Trophoblast cell (in vitro differentiated cells and primary cell): Measurements from ENCODE around the gene NDNF.

Experiments used
- DNase-seq, 2 donors: peaks; one replicate each; pipeline ENCODE4 v3.0.0-alpha.2; 2016
- H2AFZ ChIP-seq: 2 replicates; pipeline ENCODE4 v1.6.1; 2013; ENCODE audit warnings: low read length, moderate library complexity, mild to moderate bottlenecking; ENCODE audit not compliant: insufficient read depth, poor library complexity
- H2AK5ac ChIP-seq: 2 replicates; pipeline ENCODE4 v1.6.1; 2013; ENCODE audit warnings: mild to moderate bottlenecking, low read length
- H2BK120ac ChIP-seq: 2 replicates; pipeline ENCODE4 v1.6.1; 2013; ENCODE audit warnings: low read length, mild to moderate bottlenecking, moderate library complexity; ENCODE audit not compliant: insufficient read depth, poor library complexity
- H2BK12ac ChIP-seq: 2 replicates; pipeline ENCODE4 v1.6.1; 2013; ENCODE audit warnings: mild to moderate bottlenecking, low read length, moderate library complexity
- H2BK5ac ChIP-seq: 2 replicates; pipeline ENCODE4 v1.6.1; 2013; ENCODE audit warnings: low read length, low read depth, moderate library complexity, mild to moderate bottlenecking; ENCODE audit not compliant: poor library complexity
- H3K14ac ChIP-seq: 2 replicates; pipeline ENCODE4 v1.6.1; 2013; ENCODE audit warnings: mild to moderate bottlenecking, low read length
- H3K18ac ChIP-seq: 2 replicates; pipeline ENCODE4 v1.6.1; 2013; ENCODE audit warnings: mild to moderate bottlenecking, low read length
- H3K23ac ChIP-seq: 2 replicates; pipeline ENCODE4 v1.6.1; 2013; ENCODE audit warnings: low read length
- H3K27ac ChIP-seq: 2 replicates; pipeline ENCODE4 v1.5.1; 2013; ENCODE audit warnings: low read depth, mild to moderate bottlenecking, inconsistent platforms, low read length, moderate library complexity
- H3K27me3 ChIP-seq: 2 replicates; pipeline ENCODE4 v1.6.1; 2013; ENCODE audit warnings: inconsistent platforms, mild to moderate bottlenecking, low read length, moderate library complexity; ENCODE audit not compliant: insufficient read depth
- H3K36me3 ChIP-seq, 2 experiments: 1 replicate in 1 of 2; 2 replicates in 1 of 2; pipeline ENCODE4 v1.6.1; 2013; ENCODE audit warnings: low read length in 2 of 2, mild to moderate bottlenecking in 2 of 2, moderate library complexity in 1 of 2; ENCODE audit not compliant: insufficient read depth in 2 of 2, control insufficient read depth in 1 of 2
- H3K4ac ChIP-seq: 2 replicates; pipeline ENCODE4 v1.6.1; 2013; ENCODE audit warnings: low read depth, mild to moderate bottlenecking, low read length, moderate library complexity
- H3K4me1 ChIP-seq, 2 experiments: 1 replicate in 1 of 2; 2 replicates in 1 of 2; pipeline ENCODE4 v1.6.1; 2013; ENCODE audit warnings: low read length in 2 of 2, mild to moderate bottlenecking in 2 of 2, moderate library complexity in 1 of 2; ENCODE audit not compliant: insufficient read depth in 2 of 2, control insufficient read depth in 1 of 2
- H3K4me2 ChIP-seq: 2 replicates; pipeline ENCODE4 v1.6.1; 2013; ENCODE audit warnings: inconsistent platforms, mild to moderate bottlenecking, low read length, moderate library complexity
- H3K4me3 ChIP-seq: 2 replicates; pipeline ENCODE4 v1.5.1; 2013; ENCODE audit warnings: mild to moderate bottlenecking, low read depth, low read length, inconsistent platforms
- H3K79me1 ChIP-seq: one replicate; pipeline ENCODE4 v1.6.1; 2013; ENCODE audit warnings: low read length
- H3K79me2 ChIP-seq: 2 replicates; pipeline ENCODE4 v1.6.1; 2013; ENCODE audit warnings: low read length, mild to moderate bottlenecking; ENCODE audit not compliant: control insufficient read depth, insufficient read depth, poor library complexity
- H3K9ac ChIP-seq: 2 replicates; pipeline ENCODE4 v1.6.1; 2013; ENCODE audit warnings: mild to moderate bottlenecking, low read length
- H3K9me3 ChIP-seq: 2 replicates; pipeline ENCODE4 v1.6.1; 2013; ENCODE audit warnings: low read depth, mild to moderate bottlenecking, control low read depth, inconsistent platforms, low read length; ENCODE audit not compliant: insufficient read depth
- H4K12ac ChIP-seq: 2 replicates; pipeline ENCODE4 v1.6.1; 2013; ENCODE audit warnings: low read depth, mild to moderate bottlenecking, low read length, moderate library complexity
- H4K8ac ChIP-seq: 2 replicates; pipeline ENCODE4 v1.6.1; 2013; ENCODE audit warnings: low read depth, mild to moderate bottlenecking, low read length, moderate library complexity
- H4K91ac ChIP-seq: one replicate; pipeline ENCODE4 v1.6.1; 2013; ENCODE audit warnings: low read depth, mild to moderate bottlenecking, low read length, moderate library complexity
- WGBS: extraction: QIAGEN DNeasy Blood & Tissue Kit; methylation state at CpG from one replicate; pipeline ENCODE4 v1.1.7; 2013; ENCODE audit warnings: missing lambda C conversion rate; ENCODE audit not compliant: insufficient read length, insufficient coverage; ENCODE audit errors: extremely low coverage; 5-methylcytosine and 5-hydroxymethylcytosine counted together

Gene NDNF

DNA sequence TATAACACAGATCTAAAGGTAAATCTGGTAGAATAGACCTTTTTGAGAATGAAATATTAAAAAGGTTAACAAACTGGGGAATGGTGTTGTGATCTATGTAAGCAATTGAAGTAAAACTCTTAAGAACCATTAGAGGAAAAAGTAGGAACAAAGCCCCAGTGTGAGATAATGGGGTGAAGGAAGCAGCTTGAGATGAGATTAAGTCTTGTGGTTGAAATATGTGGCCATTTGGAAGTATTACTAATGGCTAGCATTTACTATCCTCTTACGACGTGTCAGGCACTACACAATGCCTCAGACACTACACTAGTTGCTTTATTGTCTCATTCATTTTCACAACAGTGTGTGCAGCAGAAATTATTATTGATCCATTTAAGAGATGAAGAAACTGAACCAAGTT, 25.9 kb upstream of the NDNF start:
- Histone ChIP-seq H3K4me3 (no peak overlapping the region), H3K4me2 (no peak overlapping the region), H2AK5ac (no peak overlapping the region), H3K4ac (no peak overlapping the region), H4K12ac (no peak overlapping the region), H3K18ac (no peak overlapping the region), H3K23ac (no peak overlapping the region), H4K8ac (no peak overlapping the region), H2BK12ac (no peak overlapping the region), H3K4me1 (no peaks in the 10 kb centered on the region), H3K79me1 (no peaks in the 10 kb centered on the region), H3K9me3 (no peaks in the 10 kb centered on the region), H2AFZ (no peak overlapping the region), H3K36me3 (no peaks in the 10 kb centered on the region), H4K91ac (no peak overlapping the region), H3K9ac (no peak overlapping the region), H3K27me3 (no peaks in the 10 kb centered on the region), H3K27ac (no peak overlapping the region), H3K79me2 (no peaks in the 10 kb centered on the region), H2BK5ac (no peak overlapping the region), H2BK120ac (no peak overlapping the region), H3K14ac (no peak overlapping the region)
- no peak for DNase-seq
- WGBS, result no CpG with 5 or more reads among the region's 2 CpGs

DNA sequence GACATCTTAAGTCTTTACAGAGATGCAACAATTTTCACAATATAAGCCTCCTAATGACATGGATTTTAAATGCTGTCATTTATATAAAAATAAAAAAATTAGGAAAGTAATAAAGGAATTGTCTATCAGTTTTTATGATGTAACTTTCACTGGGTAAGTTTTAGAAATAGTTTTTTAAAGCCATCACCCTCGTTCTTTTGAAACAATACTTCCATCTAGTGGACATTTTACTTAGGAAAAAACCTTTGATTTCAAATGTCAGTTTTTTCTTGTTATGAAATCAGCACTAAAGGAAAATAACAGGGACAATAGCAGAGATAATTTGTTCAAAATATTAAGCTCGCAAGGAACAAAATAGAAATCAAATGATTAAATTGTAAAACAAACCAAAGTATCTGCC, 24.3 kb upstream of the NDNF start:
- Histone ChIP-seq H2AFZ (no peak overlapping the region), H3K18ac (no peak overlapping the region), H4K12ac (no peak overlapping the region), H2BK12ac (no peak overlapping the region), H3K4ac (no peak overlapping the region), H2BK5ac (no peak overlapping the region), H3K4me2 (no peak overlapping the region), H4K8ac (no peak overlapping the region), H3K4me3 (no peak overlapping the region), H3K27me3 (no peaks in the 10 kb centered on the region), H2AK5ac (no peak overlapping the region), H3K36me3 (no peaks in the 10 kb centered on the region), H3K9me3 (no peaks in the 10 kb centered on the region), H3K79me2 (no peaks in the 10 kb centered on the region), H3K9ac (no peak overlapping the region), H3K23ac (no peak overlapping the region), H3K79me1 (no peaks in the 10 kb centered on the region), H2BK120ac (no peak overlapping the region), H4K91ac (no peak overlapping the region), H3K4me1 (no peaks in the 10 kb centered on the region), H3K27ac (no peak overlapping the region), H3K14ac (no peak overlapping the region)
- WGBS, result no CpG with 5 or more reads among the region's 2 CpGs
- DNase-seq, result peak in 1 of 2 donors; percentile 68

DNA sequence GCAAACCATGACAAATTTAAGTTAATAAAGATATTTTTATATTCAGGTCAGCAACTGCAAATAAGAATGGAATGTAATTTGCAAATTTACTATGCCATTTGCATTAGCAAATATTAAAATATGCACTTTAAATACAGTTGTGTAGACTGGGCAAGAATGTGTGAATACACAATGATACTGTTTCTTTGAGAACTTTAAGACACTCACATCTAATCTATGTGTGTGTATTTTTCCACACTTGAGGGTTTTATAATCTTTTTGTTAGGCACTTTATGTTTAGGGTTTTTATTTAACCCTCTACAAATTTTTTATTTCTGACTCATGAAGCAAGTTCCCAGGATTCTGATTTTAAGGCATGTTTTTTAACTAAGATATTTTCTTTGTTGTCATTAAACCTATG, 23.9 kb upstream of the NDNF start:
- Histone ChIP-seq H3K14ac (no peak overlapping the region), H4K8ac (no peak overlapping the region), H3K4me2 (no peak overlapping the region), H3K18ac (no peak overlapping the region), H3K4me3 (no peak overlapping the region), H2AK5ac (no peak overlapping the region), H2AFZ (no peak overlapping the region), H3K9me3 (no peaks in the 10 kb centered on the region), H3K27me3 (no peaks in the 10 kb centered on the region), H3K79me2 (no peaks in the 10 kb centered on the region), H3K79me1 (no peaks in the 10 kb centered on the region), H3K4ac (no peak overlapping the region), H2BK5ac (no peak overlapping the region), H2BK12ac (no peak overlapping the region), H3K27ac (no peak overlapping the region), H4K12ac (no peak overlapping the region), H2BK120ac (no peak overlapping the region), H3K23ac (no peak overlapping the region), H3K36me3 (no peaks in the 10 kb centered on the region), H3K9ac (no peak overlapping the region), H3K4me1 (no peaks in the 10 kb centered on the region), H4K91ac (no peak overlapping the region)
- no peak for DNase-seq

DNA sequence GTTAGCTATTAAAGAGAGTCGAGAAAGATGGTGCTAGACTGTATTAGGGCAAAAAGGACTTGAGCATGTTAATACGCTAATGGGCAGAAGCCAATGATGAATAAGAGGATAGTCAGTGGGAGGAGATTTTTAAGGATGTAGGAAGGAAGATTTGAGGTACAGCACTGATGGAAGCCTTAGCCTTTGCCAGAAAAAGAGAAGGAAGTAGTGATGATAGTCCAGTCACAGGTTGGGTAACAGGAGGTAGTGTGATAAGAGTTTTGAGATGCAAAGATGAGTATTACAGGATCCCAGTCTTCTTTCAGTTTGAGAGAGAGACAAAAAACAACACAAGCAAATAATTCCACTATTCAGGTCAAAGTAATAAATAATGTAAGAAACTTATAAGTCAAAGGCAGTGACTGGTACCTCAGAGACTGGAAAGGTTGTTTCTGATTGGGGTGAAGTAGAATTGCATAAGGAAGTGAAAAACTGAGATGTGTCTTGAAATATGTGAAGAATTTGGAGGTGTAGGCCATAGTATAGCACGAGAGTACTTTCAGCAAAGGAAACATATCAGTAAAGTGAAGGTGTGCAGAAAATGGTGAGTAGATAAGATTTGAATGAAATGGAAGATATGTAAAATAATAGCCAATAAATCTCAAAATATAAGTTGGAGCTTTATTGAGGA, 22.1 kb upstream of the NDNF start:
- Histone ChIP-seq H3K4me1 (no peaks in the 10 kb centered on the region), H4K12ac (no peak overlapping the region), H3K9ac (no peak overlapping the region), H3K4me2 (no peak overlapping the region), H2AFZ (no peak overlapping the region), H3K18ac (no peak overlapping the region), H2BK12ac (no peak overlapping the region), H3K4me3 (no peak overlapping the region), H3K23ac (no peak overlapping the region), H3K4ac (no peak overlapping the region), H2BK120ac (no peak overlapping the region), H3K79me2 (no peaks in the 10 kb centered on the region), H4K91ac (no peak overlapping the region), H3K79me1 (no peaks in the 10 kb centered on the region), H3K36me3 (no peaks in the 10 kb centered on the region), H3K27ac (no peak overlapping the region), H2AK5ac (no peak overlapping the region), H3K14ac (no peak overlapping the region), H4K8ac (no peak overlapping the region), H3K9me3 (no peaks in the 10 kb centered on the region), H3K27me3 (no peaks in the 10 kb centered on the region), H2BK5ac (no peak overlapping the region)
- no peak for DNase-seq
- no CpG with 5 or more reads among the region's 3 CpGs for WGBS
